T-helper 1 cell (primary cell): ENCODE measurements around the gene TUBG1.
"Not testable (repeated sequence)": the region's sequence is repeated elsewhere in the genome, so short reads cannot be mapped to it uniquely, and the experiment has no call there.

Experiments used
- DNase-seq, 5 donors: peaks; one replicate each; pipeline ENCODE4 v3.0.0-alpha.2; 2012 to 2020

TUBG1 gene

GRCh38 chr17:42623732-42624596, 14.5 kb downstream of the TUBG1 start:
- DNase-seq: peak in 1 of 5 donors; percentile 15

GRCh38 chr17:42627032-42627764, 17.7 kb downstream of the TUBG1 start:
- DNase-seq: not testable (repeated sequence)

GRCh38 chr17:42629411-42630009, 20.0 kb downstream of the TUBG1 start:
- no peak for DNase-seq

GRCh38 chr17:42632949-42633444, 23.5 kb downstream of the TUBG1 start:
- DNase-seq: no peak

GRCh38 chr17:42639525-42640113, 30.1 kb downstream of the TUBG1 start:
- no peak for DNase-seq

GRCh38 chr17:42640121-42640520, 30.6 kb downstream of the TUBG1 start:
- no peak for DNase-seq

- no peak for DNase-seq
Observed at GRCh38 chr17:42642336-42642735, 32.9 kb downstream of the TUBG1 start.

- no peak for DNase-seq
Observed at GRCh38 chr17:42647778-42648177, 38.3 kb downstream of the TUBG1 start.

- DNase-seq: no peak
Observed at GRCh38 chr17:42651392-42651791, 41.9 kb downstream of the TUBG1 start.

GRCh38 chr17:42653179-42654124, 44.0 kb downstream of the TUBG1 start:
- no peak for DNase-seq

- DNase-seq: no peak
Observed at GRCh38 chr17:42655528-42655927, 46.0 kb downstream of the TUBG1 start.

GRCh38 chr17:42657824-42658588, 48.5 kb downstream of the TUBG1 start:
- DNase-seq: no peak

GRCh38 chr17:42659079-42659931, 49.8 kb downstream of the TUBG1 start, which contains the start of gene TUBG2:
Gene TUBG2, plus strand, starts transcription at chr17:42659284. Its CDS starts 220 bp downstream, at chr17:42659504.
- peak in 4 of 5 donors; percentile 47 to 64 (median 60) for DNase-seq

- DNase-seq: not testable (repeated sequence)
Observed at GRCh38 chr17:42659932-42660274, 50.4 kb downstream of the TUBG1 start.

GRCh38 chr17:42660692-42661345, 51.3 kb downstream of the TUBG1 start:
- DNase-seq: no peak
